CD4-positive, alpha-beta T cell treated with Interleukin-4 for 4 hours (primary cell): ENCODE measurements around the gene NUP42.
"Not testable (repeated sequence)": the region's sequence is repeated elsewhere in the genome, so short reads cannot be mapped to it uniquely, and the experiment has no call there.

Source experiments
- DNase-seq: peaks from one replicate; pipeline ENCODE4 v3.0.0-alpha.2; 2020

The NUP42 gene

DNA sequence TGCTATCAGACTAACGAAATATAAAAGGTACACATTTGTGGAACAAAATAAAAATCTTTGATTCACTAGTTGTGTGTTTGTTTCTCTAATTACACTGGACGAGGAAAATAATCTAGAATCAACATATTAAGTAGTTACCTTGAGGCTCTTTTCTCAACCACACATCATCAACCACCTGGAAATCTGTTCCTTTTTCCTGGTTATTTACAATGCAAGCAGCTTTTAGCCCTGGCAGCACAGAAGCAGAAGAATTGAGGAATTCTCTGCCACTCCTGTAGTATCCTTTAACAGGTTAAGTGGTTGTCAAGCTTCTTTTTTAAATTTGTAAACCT, 23.7 kb downstream of the NUP42 start:
- no peak for DNase-seq

- DNase-seq: no peak
Measured at GRCh38 chr7:23205909-23206767, 24.3 kb downstream of the NUP42 start.

DNA sequence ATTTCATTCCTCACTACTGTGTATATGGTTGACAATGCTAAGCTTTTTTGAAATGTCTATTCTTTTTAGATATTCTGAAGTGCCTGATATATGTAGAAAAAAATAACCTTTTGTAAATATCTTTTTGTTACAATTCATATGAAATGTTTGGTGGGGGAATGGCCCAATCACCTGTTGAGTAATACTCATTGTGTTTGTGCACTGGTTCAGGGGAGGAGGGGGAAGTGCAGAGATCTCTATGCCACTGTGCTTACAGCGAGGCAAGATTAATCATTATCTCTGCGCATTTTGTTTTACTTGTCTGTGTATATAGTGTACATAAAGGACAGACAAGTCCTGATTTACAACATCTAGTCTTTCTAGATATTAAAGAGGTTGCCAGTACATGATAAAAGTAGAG, 25.2 kb downstream of the NUP42 start:
- no peak for DNase-seq

DNA sequence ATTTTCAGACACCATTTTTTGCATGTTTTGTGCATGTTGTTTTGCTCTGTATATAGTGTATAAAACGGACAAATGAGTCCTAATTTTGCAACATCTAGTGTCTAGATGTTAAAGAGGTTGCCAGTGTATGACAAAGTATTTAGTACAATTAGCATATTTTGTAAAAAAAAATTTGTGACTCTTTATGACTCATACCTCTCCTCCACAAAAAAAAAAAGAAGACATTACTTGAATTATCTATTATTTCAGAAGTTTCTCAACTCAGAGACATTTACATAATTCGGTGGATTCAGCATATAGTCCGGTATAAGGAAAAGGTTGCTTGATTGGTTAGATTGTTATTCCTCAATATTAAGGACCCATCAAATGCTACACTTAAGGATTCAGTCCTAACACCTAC, 26.0 kb downstream of the NUP42 start:
- DNase-seq: no peak

- no peak for DNase-seq
Measured at GRCh38 chr7:23208316-23208715, 26.5 kb downstream of the NUP42 start.

GRCh38 chr7:23210506-23210905, 28.7 kb downstream of the NUP42 start:
- DNase-seq: no peak

DNA sequence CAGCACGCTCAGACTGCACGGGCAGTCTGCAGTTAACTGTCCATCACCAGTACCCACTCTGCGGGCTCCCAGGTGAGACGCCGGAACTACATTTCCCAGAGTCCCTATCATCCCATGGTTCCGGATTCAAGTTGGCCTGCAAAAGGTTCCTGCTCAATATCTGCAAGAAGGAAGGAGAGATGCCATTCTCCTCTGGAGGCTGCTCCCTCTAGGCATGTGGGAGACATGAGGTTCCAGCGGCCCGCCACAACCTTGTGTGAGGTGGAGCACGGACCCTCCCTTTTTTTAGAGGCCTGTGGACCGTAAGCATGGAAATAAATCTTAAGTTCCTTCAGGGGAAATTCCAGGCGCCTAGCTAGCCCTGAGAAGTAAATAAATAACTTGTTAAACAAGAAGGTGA, 29.7 kb downstream of the NUP42 start:
- DNase-seq: no peak

- DNase-seq: no peak
Measured at GRCh38 chr7:23212395-23212794, 30.5 kb downstream of the NUP42 start.

- DNase-seq: no peak
Measured at GRCh38 chr7:23212841-23213240, 31.0 kb downstream of the NUP42 start.

- no peak for DNase-seq
Measured at GRCh38 chr7:23213755-23214154, 31.9 kb downstream of the NUP42 start.

DNA sequence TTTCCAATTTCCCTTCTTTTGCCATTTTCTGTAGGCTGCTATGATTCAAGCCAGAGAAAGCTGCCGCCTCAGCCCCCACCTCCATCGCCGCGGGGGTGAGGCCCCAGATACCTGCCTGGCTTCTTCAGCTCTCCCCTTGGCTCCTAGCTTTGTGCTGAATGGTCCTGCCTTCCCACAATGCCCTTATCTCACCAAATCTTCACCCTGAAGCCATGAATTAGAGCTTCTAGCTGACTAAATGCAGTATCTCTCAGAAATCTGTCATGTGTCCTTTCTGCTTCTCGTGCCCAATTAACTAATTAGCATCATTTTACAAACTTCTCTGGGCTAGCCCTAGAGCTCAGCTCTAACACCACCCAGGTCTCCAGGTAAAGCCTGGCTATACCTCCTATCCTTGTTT, 32.6 kb downstream of the NUP42 start:
- no peak for DNase-seq

- no peak for DNase-seq
Measured at GRCh38 chr7:23214938-23215337, 33.1 kb downstream of the NUP42 start.

DNA sequence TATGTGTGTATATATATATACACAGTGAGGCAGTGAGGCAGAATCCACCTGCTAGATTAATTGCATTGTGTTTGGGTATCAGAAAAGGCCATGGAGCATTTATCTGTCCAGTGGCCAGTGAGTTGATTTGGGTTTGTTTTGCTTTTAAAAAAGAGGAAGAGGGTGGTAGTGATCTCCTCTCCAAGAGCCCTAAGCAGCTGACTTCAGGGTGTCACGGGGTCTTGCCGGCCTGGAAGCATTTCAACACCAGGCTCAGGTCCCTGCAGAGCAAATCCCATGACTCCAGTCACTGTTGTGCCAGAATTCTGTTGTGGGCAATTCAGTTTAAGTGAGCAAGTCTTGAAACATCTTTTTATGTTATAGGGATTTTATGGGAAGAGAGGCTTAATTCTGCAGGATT, 34.2 kb downstream of the NUP42 start:
- no peak for DNase-seq

- no peak for DNase-seq
Measured at GRCh38 chr7:23218196-23218595, 36.3 kb downstream of the NUP42 start.

DNA sequence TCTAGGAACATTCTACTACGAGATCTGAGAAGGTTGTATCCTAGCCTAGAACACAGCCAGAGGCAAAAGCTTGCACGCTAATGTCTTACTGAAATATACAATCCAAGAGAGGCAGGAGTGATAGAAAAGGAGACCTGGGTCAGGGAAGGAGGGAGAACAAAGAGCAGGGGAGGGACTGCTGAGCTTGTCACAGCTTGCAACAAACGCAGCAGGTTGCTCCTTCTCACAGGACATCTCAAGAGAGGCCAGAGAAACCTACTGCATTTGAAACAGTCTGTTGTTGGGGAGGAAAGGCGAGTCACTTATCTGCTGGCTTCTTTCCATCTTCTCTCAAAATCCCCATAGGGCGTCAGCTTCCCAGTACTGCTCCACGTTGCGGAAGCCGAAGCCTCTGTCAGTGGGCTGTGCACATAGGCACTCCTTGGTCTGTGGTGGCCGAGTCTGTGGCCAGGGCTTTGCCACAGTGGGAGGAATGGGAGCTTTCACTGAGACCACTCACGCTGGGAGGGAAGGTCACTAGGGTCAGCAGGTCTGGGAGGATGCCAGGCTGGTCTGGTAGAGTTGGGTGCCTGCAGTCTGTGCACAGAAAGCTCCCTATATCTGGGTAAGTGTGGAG, 39.0 kb downstream of the NUP42 start:
- no peak for DNase-seq

DNA sequence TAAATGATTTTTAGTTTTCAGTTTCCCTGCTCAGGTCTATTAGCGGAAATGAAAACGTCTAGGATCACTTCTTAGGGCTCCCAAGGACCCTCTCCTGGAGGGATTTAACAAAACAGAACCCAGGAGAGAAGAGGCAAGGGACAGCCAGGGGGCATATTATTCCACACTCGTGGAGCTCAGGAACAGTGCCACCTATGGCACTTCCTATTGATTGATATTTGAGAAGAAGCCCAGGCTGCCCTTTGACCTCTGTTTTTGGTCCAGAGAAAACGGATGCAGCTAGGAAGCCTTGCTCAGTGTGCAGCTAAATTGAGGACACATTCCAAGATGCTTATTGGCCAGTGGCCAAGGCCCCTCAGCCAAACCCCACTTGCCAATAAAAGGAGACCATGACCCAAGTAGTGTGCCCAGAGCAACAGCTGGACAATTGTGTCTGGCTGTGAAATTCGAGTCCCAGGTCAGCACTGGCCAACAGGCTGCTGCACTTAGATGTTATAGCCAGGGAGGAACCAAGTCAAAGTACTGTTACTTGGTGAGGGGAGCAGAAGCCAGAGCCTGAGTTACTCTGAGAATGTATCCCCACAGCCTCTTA, 40.7 kb downstream of the NUP42 start:
- DNase-seq: no peak

- not testable (repeated sequence) for DNase-seq
Measured at GRCh38 chr7:23224364-23224763, 42.5 kb downstream of the NUP42 start.

GRCh38 chr7:23226844-23227450, 45.1 kb downstream of the NUP42 start:
- DNase-seq: no peak

DNA sequence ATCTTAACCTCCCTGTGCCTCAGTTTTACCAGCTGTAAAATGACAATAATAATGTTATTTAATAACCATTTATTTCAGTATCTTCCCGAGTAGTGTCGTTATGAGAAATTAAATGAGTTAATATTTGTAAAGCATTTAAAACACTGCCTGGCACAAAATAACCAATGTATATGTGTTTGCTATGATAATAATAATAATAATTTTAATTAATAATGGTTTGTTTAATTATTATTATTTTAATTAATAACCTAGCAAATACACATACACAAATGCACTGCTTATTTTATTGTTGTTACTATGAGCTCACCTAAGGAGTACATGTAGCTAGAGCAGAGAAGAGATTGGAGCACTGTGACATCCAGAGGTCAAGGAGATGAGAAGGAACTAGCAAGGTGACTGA, 46.6 kb downstream of the NUP42 start:
- DNase-seq: no peak

- DNase-seq: no peak
Measured at GRCh38 chr7:23230641-23231101, 48.8 kb downstream of the NUP42 start.

- no peak for DNase-seq
Measured at GRCh38 chr7:23232966-23233365, 51.1 kb downstream of the NUP42 start.

DNA sequence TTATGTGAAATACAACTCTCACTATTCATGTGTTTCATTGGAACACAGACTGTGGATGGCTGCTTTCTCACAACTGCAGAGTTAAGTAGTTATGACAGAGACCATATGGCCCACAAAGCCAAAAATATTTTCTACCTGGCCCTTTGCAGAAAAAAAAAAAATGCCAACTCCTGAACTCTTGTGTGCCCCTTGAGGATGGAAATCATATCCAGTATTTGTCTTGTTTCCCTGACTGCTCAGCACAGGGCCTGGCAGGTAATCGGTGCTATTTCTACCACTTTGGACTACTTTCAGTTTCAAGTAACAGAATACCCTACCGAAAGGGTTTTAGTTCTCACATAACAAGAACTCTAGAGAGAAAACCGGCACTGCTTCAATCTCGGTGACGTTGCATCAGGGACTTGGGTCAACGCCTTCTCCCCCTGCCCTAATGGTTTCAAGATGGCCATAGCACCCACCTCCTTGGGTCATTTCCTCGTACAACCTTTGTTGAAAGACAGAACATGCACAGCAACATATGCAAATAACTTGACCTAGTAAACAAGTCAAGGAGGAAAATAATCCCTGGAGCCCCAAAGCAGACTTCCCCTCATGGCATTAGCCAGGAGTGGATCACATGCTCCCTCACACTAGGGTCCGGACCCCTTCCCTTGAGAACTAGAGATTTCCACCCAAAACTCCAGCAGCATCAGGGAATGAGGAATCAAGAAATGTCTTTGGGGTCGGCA, 52.9 kb downstream of the NUP42 start:
- DNase-seq: no peak

GRCh38 chr7:23235813-23236221, 54.0 kb downstream of the NUP42 start:
- DNase-seq: no peak
